RWPE2 (cell line): ENCODE data around the gene GCN1.

Experiments
- ATAC-seq: fragments of 200-7000 bp; cut with Tn5 transposase; 3 replicates; pipeline ENCODE4 v1.9.1; 2021; ENCODE audit warnings: low read depth
- DNase-seq: peaks from one replicate; pipeline ENCODE4 v3.0.0-alpha.2; 2020; ENCODE audit warnings: low spot score
- H3K27ac ChIP-seq: fragments of 450-650 bp; 2 replicates; pipeline ENCODE4 v1.5.1; 2017; ENCODE audit warnings: mild to moderate bottlenecking; ENCODE audit not compliant: poor library complexity, severe bottlenecking
- H3K27me3 ChIP-seq: fragments of 250-450 bp; sonication (Bioruptor Pico); 2 replicates; pipeline ENCODE4 v1.5.1; 2021; ENCODE audit warnings: mild to moderate bottlenecking, moderate library complexity; ENCODE audit not compliant: insufficient read depth, poor library complexity, severe bottlenecking
- H3K36me3 ChIP-seq: fragments of 250-450 bp; sonication (Bioruptor Pico); 2 replicates; pipeline ENCODE4 v1.5.1; 2020; ENCODE audit warnings: low read depth, mild to moderate bottlenecking, moderate library complexity
- H3K4me1 ChIP-seq: fragments of 250-450 bp; sonication (Bioruptor Pico); 2 replicates; pipeline ENCODE4 v1.5.1; 2021; ENCODE audit warnings: mild to moderate bottlenecking, moderate library complexity; ENCODE audit not compliant: insufficient read depth, poor library complexity, severe bottlenecking
- H3K4me3 ChIP-seq: fragments of 250-450 bp; sonication (Bioruptor Pico); 2 replicates; pipeline ENCODE4 v1.5.1; 2021; ENCODE audit warnings: mild to moderate bottlenecking, moderate library complexity; ENCODE audit not compliant: severe bottlenecking
- H3K9me3 ChIP-seq: fragments of 250-450 bp; sonication (Bioruptor Pico); 2 replicates; pipeline ENCODE4 v1.5.1; 2021; ENCODE audit warnings: mild to moderate bottlenecking, moderate library complexity; ENCODE audit not compliant: severe bottlenecking
- TF ChIP-seq, protein P1 (sequence below): fragments of 450-650 bp; IDR thresholded peaks from one replicate; pipeline ENCODE4 v1.5.1; 2017; ENCODE audit warnings: mild to moderate bottlenecking, moderate library complexity; ENCODE audit not compliant: poor library complexity, severe bottlenecking

Gene GCN1

DNA sequence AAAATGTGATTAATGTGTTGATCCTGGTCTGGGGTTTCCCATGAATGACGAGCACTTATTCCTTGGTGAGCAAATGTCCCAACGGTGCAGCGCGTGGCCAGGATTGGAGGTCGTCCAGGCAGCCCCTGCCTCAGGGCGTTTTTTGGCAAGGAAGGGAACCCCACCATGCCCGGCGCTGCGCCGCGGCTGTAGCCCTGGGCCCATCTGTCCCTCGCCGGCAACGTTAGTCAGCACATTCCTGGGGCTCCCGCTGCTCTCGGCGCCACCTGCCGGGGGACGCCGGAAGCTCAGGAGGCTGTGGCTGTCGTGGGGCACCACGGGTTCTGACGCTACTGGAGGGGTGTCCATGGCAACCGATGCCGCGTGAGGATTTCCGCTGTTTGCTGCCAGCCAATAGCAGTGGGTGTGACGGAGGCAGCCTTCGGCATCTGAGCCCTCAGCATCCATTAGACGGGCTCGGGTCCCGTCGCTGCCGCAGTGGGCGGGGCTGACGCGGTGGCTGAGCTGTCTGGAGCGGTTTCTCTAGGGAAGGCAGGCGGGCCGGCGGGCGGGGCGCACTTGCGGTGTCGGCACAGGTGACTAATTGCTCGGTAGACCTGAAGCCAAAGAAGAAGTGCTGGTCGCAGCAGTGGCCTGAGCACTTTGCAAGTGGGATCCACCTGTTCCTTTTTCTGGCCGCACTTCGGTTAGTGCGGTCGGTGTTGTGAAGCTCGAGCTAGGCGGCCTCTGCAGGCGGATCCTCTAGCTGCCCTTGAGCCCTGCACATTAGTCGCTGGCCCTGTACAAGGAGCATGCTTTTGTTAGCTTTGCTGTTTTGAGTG, 107.5 kb downstream of the GCN1 start:
- DNase-seq (peak; percentile 98), ATAC-seq (peak; percentile 88)
- Histone ChIP-seq H3K4me1 (peaks cover 4% of the 10 kb centered on the region), H3K27me3 (no peaks in the 10 kb centered on the region), H3K9me3 (no peaks in the 10 kb centered on the region), H3K4me3 (peak overlapping the region; percentile 4), H3K36me3 (no peaks in the 10 kb centered on the region), H3K27ac (peak overlapping the region; percentile 18)
- TF ChIP-seq, protein P1, sequence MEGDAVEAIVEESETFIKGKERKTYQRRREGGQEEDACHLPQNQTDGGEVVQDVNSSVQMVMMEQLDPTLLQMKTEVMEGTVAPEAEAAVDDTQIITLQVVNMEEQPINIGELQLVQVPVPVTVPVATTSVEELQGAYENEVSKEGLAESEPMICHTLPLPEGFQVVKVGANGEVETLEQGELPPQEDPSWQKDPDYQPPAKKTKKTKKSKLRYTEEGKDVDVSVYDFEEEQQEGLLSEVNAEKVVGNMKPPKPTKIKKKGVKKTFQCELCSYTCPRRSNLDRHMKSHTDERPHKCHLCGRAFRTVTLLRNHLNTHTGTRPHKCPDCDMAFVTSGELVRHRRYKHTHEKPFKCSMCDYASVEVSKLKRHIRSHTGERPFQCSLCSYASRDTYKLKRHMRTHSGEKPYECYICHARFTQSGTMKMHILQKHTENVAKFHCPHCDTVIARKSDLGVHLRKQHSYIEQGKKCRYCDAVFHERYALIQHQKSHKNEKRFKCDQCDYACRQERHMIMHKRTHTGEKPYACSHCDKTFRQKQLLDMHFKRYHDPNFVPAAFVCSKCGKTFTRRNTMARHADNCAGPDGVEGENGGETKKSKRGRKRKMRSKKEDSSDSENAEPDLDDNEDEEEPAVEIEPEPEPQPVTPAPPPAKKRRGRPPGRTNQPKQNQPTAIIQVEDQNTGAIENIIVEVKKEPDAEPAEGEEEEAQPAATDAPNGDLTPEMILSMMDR = peak; percentile 98

GRCh38 chr12:120085920-120086645, 108.4 kb downstream of the GCN1 start:
- H3K4me3 ChIP-seq = no peak overlapping the region
- H3K4me1 ChIP-seq = peaks cover 4% of the 10 kb centered on the region
- peak overlapping the region; percentile 18 for H3K27ac ChIP-seq
- no peaks in the 10 kb centered on the region for H3K36me3 ChIP-seq
- H3K9me3 ChIP-seq = no peaks in the 10 kb centered on the region
- no peak for DNase-seq
- TF ChIP-seq, protein P1 = no peak
- no peak for ATAC-seq
- H3K27me3 ChIP-seq = no peaks in the 10 kb centered on the region

GRCh38 chr12:120081641-120082040, 112.9 kb downstream of the GCN1 start:
- no peak for ATAC-seq
- TF ChIP-seq, protein P1 = no peak

GRCh38 chr12:120079411-120080400, 114.8 kb downstream of the GCN1 start:
- Histone ChIP-seq H3K27ac (peak overlapping the region; percentile 34), H3K27me3 (no peaks in the 10 kb centered on the region), H3K36me3 (no peaks in the 10 kb centered on the region), H3K4me3 (no peak overlapping the region), H3K9me3 (no peaks in the 10 kb centered on the region), H3K4me1 (peaks cover 14% of the 10 kb centered on the region)
- TF ChIP-seq, protein P1 = no peak
- no peak for DNase-seq
- ATAC-seq = peak; percentile 93

More at GRCh38 chr12:120081641-120082040, 112.9 kb downstream of the GCN1 start:
- no peaks in the 10 kb centered on the region for H3K36me3 ChIP-seq
- H3K27me3 ChIP-seq = no peaks in the 10 kb centered on the region
- H3K9me3 ChIP-seq = no peaks in the 10 kb centered on the region
- DNase-seq = no peak
- H3K4me3 ChIP-seq = no peak overlapping the region
- peaks cover 17% of the 10 kb centered on the region for H3K4me1 ChIP-seq
- no peak overlapping the region for H3K27ac ChIP-seq
